Gastroesophageal sphincter (tissue), 3 donors: ENCODE data around the gene ARL6IP4.

Source experiments
- CTCF ChIP-seq, 4 experiments: fragments of 200-600 bp in 2 of 4; fragments of 450-650 bp in 2 of 4; sonication (generic) in 1 of 4; IDR thresholded peaks; one replicate each; pipeline ENCODE4 v1.5.1; 2017 to 2019; ENCODE audit warnings: antibody characterized with exemption in 4 of 4, mild to moderate bottlenecking in 2 of 4, moderate library complexity in 2 of 4
- POLR2AphosphoS5 ChIP-seq: sonication (generic); formaldehyde crosslinking; IDR thresholded peaks from one replicate; pipeline ENCODE4 v1.6.1; 2017; ENCODE audit warnings: antibody characterized with exemption

GRCh38 chr12:122986258-122986871, 5.9 kb downstream of the ARL6IP4 start:
- TF ChIP-seq CTCF (IDR thresholded peaks at IDR 0.05) (no peak), POLR2AphosphoS5 (no peak)
